K562 (cell line): ENCODE results near the gene IMMP2L.

Experiments
- ARNT ChIP-seq, 2 experiments: fragments of 450-650 bp; IDR thresholded peaks; 2 replicates each; pipeline ENCODE4 v1.6.1; 2016; ENCODE audit warnings: mild to moderate bottlenecking in 1 of 2
- FOSL1 ChIP-seq: fragments of 200-800 bp; sonication (Bioruptor generic); conservative IDR thresholded peaks from 2 replicates; pipeline ENCODE4 v1.6.1; 2016; ENCODE audit warnings: missing genetic modification characterization, missing compliant biosample characterization
- HNRNPH1 ChIP-seq: fragments of 200-400 bp; formaldehyde crosslinking; optimal IDR thresholded peaks from 2 replicates; pipeline ENCODE3; 2017; ENCODE audit warnings: low read depth, mild to moderate bottlenecking, low read length, moderate library complexity
- MAFF ChIP-seq: IDR thresholded peaks from 2 replicates; pipeline ENCODE4 v1.6.1; 2012; ENCODE audit warnings: low read length, improper control_type of control experiment
- TF ChIP-seq, protein P1 (sequence below): fragments of 250-450 bp; sonication (Bioruptor Pico); IDR thresholded peaks from 2 replicates; pipeline ENCODE4 v1.5.0; 2021; ENCODE audit warnings: mild to moderate bottlenecking, moderate library complexity

DNA sequence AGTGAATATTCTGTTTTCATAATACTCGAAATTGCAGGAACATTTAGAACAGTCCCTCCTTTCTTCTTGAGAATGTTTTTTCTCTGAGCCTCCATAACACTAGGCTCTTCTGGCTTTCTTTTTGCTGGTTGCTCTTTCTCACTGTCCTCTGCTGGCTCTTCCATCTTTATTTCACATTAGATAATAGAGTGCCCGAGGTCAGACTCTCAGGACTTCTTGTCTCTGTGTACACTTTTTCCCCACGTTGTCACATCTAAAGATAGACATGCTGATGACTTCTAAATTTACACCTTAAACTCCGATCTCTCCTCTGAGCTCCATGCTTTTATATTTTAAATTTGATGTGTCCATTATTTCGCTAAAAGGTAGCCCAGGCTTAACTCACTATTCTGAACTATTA, 486.8 kb downstream of the IMMP2L start:
- TF ChIP-seq MAFF (no peak), HNRNPH1 (no peak), ARNT (IDR thresholded peaks at IDR 0.05) (no peak), FOSL1 (tag) (no peak)
- TF ChIP-seq, protein P1, sequence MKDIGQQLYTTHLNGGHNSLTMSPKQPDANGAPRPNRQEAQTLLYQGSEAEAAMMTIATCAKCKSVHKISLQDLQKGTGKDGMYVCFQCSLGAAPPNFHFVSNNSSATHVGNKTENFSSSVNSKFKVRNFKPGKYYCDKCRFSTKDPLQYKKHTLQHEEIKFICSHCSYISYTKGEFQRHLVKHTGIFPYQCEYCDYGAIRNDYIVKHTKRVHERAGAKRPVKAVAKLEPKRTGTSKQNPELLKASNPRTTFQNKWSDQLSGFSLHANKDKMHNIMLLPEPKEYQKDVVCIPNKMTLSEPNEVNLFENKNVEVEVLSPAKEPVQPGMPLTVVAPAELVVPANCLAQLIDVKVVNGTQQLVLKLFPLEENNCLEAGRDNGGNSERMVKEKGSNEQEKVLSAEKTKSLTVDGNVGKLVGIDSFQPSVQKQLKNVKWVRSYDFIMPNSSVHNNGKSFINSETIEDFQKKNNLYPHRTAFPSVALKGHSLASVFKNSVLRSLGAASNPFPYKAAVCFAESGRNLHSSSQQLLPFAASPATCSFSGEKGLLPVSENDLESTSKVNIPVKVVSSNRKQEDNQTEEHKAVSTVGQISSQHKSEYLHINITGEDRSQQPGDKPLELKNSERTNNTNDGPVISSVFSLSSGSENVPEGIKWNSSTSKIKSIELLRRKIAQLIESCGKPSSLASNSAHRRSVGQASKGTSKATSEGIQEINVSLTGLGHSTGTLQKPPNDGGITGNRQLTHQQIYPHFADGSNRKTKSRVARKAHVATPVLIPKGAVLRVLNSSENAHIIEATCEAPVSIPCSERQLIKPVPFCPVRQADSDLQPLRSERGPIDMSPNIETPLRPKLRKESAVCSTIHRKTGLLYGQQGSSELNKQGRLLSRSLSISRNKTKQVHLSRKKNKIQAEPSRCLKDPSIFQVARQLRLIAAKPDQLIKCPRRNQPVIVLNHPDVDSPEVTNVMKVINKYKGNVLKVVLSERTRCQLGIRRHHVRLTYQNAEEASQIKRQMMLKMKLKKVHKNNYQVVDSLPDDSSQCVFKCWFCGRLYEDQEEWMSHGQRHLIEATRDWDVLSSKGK, result no peak
